GM18858 (cell line): Measurements from ENCODE around the gene REPS2.
A peak's percentile ranks its signal among the peaks of the same experiment; 100 is the strongest.

ENCODE experiments used
- ATAC-seq: cut with Tn5 transposase; IDR thresholded peaks from one replicate; pipeline ENCODE4 v1.9.1; 2021; ENCODE audit not compliant: unreplicated experiment

Gene REPS2

DNA sequence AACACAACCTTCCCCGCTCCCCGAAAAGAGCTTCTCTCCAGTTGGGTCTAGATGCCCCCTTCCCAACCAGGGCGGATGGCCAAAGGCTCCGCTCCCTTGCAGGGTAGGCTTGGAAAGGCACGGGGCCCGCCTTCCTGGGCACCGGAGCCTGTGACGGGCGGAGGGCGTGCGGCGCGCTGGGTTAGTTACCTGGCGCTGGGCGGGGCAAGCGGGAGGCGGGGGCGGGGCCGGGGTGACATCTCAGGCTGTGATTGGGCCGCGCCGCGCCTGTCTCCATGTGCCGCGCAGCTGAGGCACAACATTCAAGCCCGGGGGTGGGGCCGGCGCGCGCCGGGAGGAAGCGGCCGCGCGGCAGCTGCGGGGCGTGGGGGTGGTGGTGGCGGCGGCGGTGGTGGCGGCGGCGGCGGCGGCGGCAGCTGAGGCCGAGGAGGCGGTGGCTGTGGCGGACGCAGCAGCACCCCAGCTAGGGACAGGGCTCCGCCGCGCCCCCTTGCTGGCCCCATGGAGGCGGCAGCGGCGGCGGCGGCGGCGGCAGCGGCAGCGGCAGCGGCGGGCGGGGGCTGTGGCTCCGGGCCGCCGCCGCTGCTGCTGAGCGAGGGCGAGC lies at the start of gene REPS2:
REPS2 (plus strand) TSS at position 298 of the 604 bp plus-strand sequence; CDS start at position 502, 204 bp downstream.
- ATAC-seq = peak; percentile 86

DNA sequence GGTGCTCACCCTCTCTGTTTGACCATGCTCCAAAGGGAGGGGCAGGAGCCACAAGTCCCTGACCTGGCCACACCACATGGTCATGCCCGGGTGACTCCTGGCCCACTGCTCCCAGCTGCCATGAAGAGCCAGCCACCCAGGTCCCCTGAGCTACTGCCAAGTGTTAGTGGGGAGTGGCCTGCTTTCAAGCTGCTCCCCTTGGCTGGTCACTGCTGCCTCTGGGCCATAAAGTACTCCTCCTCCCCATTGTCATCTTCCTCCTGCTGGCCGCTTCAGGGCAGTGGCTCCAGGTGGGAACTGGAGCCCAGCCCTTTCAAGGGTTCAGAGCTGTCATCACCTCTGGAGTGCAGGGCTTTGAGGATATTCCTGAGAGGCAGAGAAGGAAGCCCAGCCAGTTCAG lies 49.0 kb upstream of the REPS2 start:
- ATAC-seq = no peak

- peak; percentile 62 for ATAC-seq
Observed at GRCh38 chrX:16903274-16904022, 43.0 kb upstream of the REPS2 start.

DNA sequence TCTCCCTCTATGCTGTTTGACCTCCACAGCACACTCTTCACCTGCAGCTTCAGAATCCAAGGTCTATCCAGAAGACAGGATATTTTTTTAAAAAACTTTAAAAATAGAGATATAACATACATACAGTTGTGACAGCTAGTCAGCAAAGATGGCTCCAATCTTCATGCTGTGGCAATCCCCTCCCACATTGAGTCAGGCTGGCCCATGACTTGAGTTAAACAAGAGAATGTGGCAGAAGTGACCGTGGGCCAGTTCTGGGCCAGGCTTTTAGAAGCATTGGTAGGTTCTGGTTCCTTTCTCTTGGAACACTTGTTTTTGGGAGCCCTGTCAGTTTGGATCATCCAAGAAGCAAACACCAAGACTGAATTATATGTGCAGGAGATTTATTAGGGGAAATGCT lies 36.1 kb upstream of the REPS2 start:
- ATAC-seq = no peak

DNA sequence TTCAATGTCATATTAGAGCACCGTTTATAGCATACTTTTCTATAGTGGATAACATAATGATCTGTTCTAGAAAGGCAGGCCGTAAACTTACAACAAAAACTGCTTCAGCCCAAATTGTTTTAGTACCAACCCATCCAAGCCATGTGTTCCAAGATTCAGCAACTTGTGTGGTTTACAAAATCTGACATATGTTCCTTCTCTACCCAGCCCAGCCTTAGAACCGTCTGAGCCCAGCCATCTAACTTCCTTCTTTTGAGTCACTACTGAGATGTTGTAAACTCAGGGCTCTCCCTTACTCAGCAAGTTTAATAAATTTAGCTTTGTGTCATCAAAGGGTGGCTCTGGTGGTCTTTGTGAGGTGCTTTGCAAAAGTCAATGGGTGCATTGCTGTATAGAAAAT lies 32.4 kb upstream of the REPS2 start:
- no peak for ATAC-seq

DNA sequence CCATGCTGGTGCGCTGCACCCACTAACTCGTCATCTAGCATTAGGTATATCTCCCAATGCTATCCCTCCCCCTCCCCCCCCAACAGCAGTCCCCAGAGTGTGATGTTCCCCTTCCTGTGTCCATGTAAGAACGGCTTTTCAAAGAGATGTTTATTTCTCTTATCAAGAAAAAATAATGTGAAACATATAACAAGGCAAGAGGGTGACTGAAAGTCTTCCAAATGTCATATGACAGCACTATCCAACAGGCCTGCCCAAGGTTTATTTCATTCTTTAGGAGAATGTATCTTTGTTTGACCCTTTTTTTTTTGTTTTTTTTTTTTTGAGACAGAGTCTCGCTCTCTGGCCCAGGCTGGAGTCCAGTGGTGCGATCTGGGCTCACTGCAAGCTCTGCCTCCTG lies 29.9 kb upstream of the REPS2 start:
- ATAC-seq = no peak

DNA sequence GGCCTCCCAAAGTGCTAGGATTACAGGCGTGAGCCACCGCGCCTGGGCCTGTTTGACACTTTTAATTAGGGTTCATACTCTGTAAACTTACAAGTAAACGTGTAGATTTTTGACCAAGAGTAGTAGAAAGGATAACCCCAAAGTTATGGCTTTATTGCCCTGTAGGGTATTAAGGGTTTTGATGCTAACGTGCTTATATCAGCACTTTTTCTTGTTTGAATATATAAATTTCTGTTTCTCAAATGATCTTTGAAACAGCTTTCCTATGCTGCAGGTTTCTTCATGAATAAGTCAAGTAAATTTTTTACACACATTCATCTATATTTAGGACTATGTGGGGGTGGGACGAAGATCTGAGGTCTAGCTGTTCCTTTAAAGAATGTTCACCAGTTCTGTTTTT lies 29.3 kb upstream of the REPS2 start:
- ATAC-seq = no peak

DNA sequence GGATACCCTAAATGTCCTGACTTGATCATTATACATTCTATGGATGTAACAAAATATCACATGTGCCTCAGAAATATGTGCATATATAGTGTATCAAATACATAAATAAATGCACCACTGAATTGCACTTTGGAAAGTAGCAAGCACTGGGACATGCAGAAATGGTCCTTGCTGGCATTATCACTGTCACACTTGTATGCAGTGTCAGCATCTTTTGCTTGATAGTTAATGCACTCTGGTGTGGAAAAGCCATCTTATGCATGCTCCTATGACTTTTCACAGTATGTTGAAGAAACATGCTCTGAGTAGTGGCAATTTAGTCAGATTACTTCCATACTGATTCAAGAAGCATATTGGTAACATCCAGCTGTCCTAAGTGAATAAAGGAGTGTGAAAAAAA lies 27.5 kb upstream of the REPS2 start:
- no peak for ATAC-seq

DNA sequence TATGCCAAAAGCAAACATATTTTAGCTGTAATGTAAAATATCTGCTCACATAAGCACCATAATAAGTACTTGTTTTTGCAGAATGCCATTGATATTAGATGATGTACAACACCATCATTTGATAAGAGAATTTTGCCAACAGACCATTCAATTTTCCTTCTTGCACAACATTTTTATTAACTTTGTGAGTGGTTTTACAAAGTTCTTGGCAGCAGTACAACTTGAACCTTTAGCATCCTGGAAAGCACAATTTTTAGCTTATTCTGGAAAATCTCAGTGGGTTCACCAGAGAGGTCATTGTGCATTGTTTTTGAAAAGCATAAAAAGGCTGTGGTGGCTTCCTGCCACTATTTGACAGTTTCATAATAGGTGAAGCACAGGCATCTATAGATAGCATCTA lies 26.4 kb upstream of the REPS2 start:
- no peak for ATAC-seq

DNA sequence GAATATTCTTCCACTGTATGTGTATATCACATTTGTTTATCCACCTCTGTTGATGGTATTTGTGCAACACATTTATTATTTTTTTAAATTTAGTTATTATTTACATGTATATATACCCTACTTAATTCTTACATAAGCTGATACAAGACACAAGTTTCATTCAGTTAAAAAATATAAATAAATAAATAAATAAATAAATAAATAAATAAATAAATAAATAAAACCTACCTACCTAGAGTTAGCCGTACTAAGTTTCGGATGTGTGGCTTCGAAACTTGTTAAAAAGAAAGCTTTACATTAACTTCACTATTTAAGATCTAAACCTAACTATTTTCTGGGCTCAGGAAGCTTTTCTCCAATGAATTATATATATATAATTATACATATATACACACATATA lies 23.3 kb upstream of the REPS2 start:
- ATAC-seq = no peak

- no peak for ATAC-seq
Observed at GRCh38 chrX:16924631-16925480, 21.6 kb upstream of the REPS2 start.

- ATAC-seq = no peak
Observed at GRCh38 chrX:16930392-16930791, 16.1 kb upstream of the REPS2 start.

DNA sequence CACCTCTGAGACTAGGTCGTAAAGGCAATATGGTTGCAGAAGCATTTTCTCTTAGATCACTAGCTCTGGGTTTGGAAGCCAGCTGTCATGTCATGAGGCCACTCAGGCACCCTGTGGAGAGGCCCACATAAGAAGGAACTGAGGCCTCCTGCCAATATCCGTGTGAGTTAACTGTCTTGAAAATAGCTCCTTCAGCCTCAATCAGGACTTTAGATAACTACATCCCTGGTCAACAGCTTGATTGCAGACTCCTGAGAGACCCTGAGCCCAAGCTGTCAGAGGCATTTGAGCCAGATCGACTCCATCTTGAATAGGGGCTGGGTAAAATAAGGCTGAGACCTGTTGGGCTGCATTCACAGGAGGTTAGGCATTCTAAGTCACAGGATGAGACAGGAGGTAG lies 15.1 kb upstream of the REPS2 start:
- no peak for ATAC-seq

DNA sequence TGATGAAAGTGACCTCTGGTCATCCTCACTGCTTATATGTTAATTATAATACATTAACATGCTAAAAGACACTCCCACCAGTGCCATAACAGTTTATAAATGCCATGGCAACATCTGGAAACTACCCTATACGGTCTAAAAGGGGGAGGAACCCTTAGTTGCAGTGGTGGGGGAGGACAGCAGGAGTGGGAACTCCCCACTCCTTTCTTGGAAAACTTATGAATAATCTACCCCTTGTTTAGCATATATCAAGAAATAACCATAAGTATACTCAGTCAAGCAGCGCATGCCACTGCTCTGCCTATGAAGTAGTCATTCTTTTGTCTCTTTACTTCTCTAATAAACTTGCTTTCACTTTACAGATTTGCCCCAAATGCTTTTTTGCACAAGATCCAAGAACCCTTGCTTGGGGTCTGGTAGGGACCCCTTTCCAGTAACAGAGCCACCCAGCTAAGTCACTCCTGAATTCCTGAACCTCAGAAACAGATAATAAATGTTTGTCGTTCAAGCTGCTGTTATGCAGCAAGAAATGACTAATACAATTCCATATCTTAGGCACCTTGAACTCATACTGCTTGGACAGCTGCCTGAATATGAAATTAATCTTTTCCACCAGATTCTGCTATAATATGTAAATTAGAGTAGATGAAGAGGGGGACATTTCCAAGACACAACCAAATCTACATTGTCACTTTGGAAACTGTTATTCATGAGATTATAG lies 14.4 kb upstream of the REPS2 start:
- ATAC-seq = no peak

- no peak for ATAC-seq
Observed at GRCh38 chrX:16934185-16934584, 12.3 kb upstream of the REPS2 start.

DNA sequence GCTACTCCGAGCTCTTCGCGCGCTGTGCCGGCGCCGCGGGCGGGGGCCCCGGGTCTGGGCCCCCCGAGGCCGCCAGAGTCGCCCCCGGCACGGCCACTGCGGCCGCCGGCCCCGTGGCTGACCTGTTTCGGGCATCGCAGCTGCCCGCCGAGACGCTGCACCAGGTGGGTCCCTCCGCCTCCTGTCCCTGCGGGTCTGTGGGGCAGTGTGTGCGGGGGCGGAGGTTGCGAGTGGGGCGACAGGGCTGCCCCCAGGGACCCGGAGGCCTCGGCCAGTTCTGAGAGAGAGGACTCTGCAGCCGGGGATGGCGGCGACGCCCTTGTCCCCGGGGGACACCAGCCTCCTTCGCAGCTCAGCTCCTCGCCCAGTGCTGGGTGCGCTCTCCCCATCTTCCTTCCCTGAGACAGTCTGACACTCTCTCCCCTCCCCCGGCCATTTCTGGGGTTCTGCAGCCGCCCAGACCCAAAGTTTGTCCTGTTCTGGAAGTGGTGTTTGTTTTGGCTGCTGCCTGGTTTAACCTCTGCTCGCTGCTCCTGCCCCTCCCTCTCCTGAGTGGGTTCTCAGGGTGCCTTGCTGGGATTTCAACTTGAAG lies 609 bp downstream of the REPS2 start:
- ATAC-seq = peak; percentile 16

DNA sequence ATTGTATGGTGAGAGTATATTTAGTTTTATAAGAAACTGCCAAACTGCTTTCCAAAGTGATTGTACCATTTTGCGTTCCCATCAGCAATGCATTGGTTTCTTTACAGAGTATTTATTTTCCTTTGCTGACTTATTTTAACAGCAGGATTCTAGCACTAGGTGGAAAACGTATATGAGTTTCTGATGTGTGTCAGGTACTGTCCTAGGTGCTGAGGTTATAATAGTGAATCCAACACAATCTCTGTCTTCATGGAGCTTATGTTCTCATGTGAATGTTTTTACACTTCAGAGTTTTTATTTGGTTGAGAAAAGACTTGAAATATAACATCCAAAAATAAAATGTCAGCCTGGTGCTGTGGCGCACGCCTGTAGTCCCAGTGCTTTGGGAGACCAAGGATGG lies 4.0 kb downstream of the REPS2 start:
- ATAC-seq = no peak

DNA sequence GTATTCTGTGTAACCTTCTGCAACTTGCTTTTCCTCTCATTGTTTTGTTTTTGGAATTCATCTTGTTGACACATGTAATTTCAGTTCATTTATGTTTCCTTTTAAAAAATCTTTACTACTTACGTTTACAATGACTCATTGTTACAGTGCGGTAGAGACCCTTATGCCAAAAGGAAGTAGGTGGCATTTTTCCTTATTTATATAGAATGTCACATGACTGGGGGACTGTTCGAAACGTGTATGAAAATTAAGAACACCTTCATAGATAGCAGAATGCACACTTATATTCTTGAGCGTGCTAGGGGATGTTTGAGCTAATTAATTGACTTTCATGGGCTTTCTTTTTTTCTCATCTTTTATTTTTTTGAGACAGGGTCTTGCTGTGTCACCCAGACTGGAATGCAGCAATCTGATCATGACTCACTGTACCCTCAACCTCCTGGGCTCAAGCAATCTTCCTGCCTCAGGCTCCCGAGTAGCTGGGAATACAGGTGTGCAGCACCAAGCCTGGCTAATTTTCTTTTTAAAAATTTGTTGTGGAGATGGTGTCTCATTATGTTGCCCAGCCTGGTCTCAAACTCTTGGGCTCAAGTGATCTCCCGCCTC lies 7.3 kb downstream of the REPS2 start:
- no peak for ATAC-seq

DNA sequence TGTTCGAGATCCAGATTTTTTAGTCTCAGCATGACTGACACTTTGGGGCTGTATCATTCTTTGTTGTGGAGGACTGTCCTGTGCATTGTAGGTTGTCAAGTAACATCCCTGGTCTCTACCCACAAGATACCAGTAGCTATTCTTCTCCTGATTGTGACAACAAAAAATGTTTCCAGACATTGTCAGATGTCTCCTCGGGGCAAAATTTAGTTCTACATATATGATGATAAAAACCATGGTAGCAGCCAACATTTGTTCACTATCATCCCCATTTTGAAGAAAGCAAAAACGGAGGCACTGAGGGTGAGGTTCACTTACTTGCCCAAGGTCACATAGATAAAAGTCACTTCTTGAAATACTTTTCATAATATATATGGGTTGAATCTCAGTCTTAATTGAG lies 11.3 kb downstream of the REPS2 start:
- ATAC-seq = no peak

- no peak for ATAC-seq
Observed at GRCh38 chrX:16958356-16958755, 11.9 kb downstream of the REPS2 start.
